GM19455 (cell line): ENCODE measurements around the gene FRAS1.
"Not testable (repeated sequence)": the region's sequence is repeated elsewhere in the genome, so short reads cannot be mapped to it uniquely, and the experiment has no call there.

Source experiments
- ATAC-seq: cut with Tn5 transposase; IDR thresholded peaks from one replicate; pipeline ENCODE4 v1.9.1; 2021; ENCODE audit not compliant: unreplicated experiment

The FRAS1 gene

GRCh38 chr4:78318126-78318525 lies 261.0 kb downstream of the FRAS1 start:
- no peak for ATAC-seq

DNA sequence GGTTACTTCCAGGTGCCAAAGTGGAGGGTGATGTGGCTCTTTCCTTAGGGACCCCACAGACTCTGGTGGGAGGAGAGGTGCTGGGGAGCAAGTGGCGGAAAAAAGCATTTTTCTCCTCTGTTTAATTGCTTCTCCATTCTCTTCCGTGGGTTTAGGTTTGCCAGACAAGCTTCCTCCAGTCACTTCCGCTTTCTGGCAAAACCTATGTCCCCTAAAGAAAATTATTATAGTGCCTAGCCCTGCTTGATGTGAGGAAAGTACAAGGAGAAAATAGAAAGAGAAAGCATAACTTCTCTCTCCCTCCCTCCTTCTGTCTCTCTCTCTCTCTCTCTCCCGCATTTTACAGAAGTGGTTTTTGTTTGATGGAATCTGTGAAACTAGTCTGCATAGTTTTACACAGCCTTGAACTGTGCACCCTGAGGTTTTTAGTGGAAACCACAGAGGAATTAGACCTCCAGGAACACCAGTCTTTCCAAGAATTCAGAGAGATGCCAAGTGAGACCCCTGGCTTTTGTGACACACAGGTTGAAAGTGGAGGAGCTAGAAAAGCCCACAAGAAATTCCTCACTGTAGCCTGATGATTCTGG lies 263.3 kb downstream of the FRAS1 start:
- no peak for ATAC-seq

DNA sequence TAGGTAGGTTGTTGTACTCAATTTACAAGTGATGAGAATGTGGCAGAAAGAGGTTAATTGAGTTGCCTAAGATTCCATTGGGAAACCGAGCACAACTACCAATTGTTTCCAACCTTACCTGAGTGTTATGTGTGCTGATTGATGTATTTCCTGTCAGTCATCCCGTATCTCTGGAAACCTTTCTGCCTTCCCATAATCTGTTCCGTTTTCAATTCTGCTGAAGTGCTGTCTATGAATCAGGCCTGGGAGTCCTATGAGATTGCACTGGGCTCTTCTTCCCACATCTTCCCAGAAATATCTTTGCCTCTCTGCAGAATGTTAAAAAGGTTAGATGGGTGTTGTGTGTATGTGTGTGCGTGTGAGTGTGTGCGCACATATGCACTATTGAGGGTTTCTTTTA lies 264.9 kb downstream of the FRAS1 start:
- no peak for ATAC-seq

DNA sequence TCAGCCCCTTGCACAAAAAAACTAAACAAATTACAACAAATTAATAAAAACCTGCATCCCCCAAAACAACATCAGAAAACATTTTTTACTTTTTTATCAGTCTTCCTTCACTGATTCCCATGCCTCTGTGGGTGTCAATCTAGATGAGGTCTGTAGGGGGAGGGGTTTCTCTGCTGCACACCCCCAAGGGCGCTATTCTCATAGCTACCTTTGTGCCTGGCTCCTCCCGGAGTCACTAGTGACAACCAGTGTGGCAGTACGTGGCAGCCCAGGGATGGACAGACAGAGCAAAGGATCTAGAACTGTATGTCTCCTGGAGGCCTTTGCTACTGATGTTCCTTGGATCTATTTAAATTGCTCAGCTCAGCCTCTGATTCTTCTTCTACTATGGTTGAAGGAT lies 266.3 kb downstream of the FRAS1 start:
- ATAC-seq, result no peak

- no peak for ATAC-seq
These were observed 267.5 kb downstream of the FRAS1 start for GRCh38 chr4:78324625-78325024.

- no peak for ATAC-seq
These were observed 268.4 kb downstream of the FRAS1 start for GRCh38 chr4:78325271-78326157.

GRCh38 chr4:78328591-78328990 lies 271.5 kb downstream of the FRAS1 start:
- not testable (repeated sequence) for ATAC-seq

- no peak for ATAC-seq
These were observed 274.1 kb downstream of the FRAS1 start for GRCh38 chr4:78331186-78331585.

GRCh38 chr4:78331965-78332364 lies 274.8 kb downstream of the FRAS1 start:
- ATAC-seq, result no peak

DNA sequence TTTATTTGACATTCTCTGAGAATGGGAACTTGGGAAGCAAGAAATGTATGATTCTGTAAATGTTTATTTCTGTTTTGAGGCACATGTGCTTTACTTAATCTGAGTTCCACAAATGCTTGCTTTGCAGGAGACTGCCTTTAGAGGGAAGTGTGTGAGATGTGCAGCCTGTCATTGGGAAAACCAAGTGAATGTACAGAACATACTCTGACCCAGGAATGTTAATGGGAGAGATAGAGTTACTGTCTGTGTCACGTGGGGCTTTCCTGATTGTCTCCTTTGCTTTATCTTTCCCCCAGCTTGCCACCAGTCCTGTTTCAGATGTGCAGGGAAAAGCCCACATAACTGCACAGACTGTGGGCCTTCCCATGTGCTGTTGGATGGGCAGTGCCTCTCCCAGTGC lies 275.9 kb downstream of the FRAS1 start:
- no peak for ATAC-seq

GRCh38 chr4:78336093-78336943 lies 279.2 kb downstream of the FRAS1 start:
- no peak for ATAC-seq

GRCh38 chr4:78337244-78338020 lies 280.3 kb downstream of the FRAS1 start:
- ATAC-seq, result no peak

DNA sequence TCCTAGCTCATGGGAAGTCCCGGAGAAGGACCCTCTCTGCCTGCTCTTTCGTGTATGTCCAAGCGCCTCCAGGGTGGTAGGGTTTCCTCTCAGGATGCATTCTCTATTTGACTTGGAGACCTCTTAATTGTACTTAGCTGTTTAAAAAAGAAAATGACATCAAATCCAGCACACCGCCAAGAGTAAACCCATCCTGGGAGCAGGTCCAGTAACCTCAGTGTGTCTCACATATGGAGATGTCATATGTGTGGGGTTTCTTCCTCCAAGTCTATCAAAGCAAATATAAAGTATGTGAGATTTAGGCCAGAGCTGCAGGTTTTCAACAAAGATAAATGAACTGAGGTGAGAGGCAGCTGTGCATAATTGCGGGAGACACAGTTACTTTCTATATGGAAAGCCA lies 285.0 kb downstream of the FRAS1 start:
- ATAC-seq, result no peak

GRCh38 chr4:78343682-78344081 lies 286.6 kb downstream of the FRAS1 start:
- ATAC-seq, result no peak

- ATAC-seq, result no peak
These were observed 288.1 kb downstream of the FRAS1 start for GRCh38 chr4:78345237-78345636.

- no peak for ATAC-seq
These were observed 289.1 kb downstream of the FRAS1 start for GRCh38 chr4:78346222-78346621.

DNA sequence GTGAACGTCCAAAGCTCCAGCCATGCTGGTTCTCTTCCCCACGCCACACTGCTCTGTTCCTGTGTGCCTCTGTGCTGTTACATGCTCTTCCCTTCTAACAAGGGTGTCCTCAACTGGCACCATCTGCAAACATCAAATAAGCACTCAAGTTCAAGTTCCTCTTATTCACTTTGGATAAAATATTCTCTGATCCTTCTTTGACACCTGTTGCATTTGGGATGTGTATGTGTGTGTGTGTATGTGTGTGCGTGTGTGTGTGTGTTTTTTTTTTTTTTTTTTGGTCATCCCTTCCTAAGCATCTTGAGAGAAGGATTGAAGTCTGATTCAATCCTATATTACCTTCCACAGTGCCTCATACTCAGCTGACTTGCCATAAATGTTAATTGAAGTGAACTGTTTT lies 290.4 kb downstream of the FRAS1 start:
- ATAC-seq, result no peak

DNA sequence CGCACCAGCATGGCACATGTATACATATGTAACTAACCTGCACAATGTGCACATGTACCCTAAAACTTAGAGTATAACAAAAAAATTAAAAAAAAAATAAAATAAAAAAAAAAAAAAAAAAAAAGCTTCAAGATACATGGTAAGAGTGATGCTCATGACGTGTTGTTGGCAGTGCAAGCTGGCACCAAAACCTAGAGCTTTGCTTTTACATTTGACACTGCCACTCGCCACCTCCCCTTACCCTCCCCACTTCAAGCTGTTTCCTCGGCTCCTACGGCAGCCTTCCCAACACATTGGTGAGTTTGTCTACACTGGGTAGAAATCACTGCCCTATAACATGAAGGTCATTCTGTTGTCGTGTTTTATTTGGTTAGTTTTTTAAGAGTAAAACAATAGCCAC lies 296.8 kb downstream of the FRAS1 start:
- ATAC-seq, result no peak

DNA sequence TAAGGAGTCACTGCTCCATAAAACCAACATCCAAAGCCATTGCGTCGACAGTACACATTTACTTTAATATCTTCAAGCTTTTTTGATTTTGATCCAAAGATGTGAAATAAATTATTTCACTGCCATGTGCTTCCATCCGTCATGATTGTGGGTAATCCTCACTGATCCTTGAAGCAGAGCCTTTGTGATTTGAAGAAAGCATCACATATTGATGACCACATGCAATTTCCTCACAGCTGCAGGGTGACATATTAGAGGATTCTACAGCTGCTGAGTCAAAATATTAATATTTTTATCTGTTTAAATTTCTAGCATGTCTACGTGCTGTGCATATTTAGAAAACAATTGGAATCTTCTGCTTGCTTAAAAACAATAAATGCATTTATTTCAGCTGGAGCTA lies 297.7 kb downstream of the FRAS1 start:
- no peak for ATAC-seq

- no peak for ATAC-seq
These were observed 298.2 kb downstream of the FRAS1 start for GRCh38 chr4:78355306-78355705.

DNA sequence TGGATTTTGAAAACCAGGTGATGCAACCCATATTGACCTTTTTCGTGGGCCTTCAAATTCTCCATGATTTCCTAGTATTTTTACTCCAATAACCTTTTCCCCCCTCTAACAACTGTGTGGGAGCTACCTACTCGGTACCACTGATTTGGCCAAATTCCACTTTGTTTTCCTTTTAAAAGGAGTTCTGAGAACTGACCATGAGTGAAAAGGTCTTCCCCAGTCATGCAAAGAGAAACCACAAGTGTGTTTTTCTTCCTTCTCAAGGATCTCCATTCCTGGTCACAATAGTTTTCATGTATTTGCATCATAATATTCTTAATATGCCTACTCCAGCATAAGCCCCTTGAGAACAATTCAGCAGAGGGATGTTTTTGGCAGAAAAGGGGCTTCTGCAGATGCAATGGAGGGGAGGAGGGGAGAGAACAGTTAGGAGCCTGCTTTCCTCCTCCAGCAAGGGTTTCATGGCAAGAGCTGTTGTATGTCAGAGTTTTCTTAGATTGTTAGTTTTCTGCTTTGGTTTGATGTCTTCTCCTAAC lies 299.2 kb downstream of the FRAS1 start:
- no peak for ATAC-seq
